Activated CD4-positive, alpha-beta T cell treated with anti-CD3 and anti-CD28 coated beads, Interleukin-2, amount 50 U/mL, for 24 hours (primary cell): ENCODE data around the gene KCNV2.

Experiments used
- DNase-seq, 2 donors: peaks; one replicate each; pipeline ENCODE4 v3.0.0-alpha.2; 2020; ENCODE audit warnings: low read depth in 1 of 2, low spot score in 1 of 2

Gene KCNV2

GRCh38 chr9:2718698-2719033 lies 1.4 kb downstream of the KCNV2 start:
- DNase-seq: no peak

DNA sequence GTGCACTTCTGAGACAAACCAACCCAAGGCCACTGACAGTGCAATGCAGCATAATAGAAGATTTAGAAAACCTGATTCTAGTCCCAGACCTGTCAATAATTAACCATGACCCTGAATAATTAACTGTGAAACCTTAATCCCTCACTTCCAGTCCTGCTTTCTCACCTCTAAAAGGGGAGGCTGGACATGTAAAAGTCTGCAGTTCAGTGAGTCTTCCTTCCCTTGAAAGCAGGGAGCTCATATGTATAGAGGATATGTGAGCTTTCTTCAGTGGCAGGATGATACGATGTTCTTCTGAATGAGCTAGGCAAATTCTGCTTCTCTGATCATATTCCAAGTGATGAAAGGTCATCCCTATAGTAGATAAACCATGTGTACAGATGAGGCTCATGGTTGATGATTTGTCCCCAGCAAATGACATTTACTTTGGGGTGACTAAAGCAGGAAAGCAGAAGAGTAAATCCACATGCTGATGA lies 2.9 kb downstream of the KCNV2 start:
- DNase-seq: no peak

DNA sequence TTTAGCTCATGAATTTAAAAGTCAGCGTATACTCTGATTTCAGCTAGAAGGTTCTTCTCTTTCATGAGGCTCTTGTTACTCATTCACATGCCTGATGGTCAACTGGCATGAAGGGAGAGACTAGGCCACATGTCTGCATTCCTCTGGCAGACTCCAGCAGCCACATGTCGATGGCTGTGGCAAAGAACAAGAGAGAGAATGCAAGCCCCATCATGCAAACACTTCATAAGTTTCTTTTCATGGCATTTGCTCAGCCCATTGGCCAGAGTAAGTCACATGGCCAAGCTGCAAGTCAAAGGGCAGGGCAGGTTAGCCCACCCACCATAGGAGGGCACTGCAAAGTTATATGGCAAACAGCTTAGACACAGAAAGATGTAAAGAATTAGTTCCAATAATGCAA lies 5.4 kb downstream of the KCNV2 start:
- no peak for DNase-seq

DNA sequence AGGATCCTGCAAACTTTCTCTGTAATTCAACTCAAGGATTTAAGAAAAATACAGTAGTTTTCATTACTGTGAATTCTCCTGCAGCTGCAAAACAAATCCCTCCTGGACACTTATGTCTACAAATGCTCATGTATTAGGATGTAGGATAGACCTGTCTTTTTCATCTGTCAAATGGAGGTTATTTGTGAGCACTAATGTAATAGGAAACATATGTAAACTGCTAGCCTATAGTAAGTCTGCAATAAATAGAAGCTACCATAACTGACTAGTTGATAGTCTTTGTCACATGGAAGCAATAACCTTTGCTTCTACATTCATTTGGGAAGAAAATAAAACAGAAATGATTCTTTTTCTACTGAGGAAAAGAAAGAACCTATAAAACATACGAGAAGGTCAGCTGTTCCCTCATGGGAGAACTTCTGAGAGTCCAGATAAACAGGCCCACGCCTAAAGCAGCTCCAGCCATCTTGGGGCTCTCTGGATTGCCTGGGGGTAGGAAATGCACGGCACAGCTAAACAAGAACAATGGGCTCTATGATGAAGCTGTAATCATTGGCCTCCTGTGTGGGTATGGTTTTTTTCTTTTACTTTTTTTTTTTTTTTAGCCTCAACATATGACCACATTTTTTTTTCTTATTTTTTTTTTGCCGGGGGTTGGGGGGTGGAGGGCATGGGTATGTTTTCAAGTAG lies 6.2 kb downstream of the KCNV2 start:
- DNase-seq: no peak

GRCh38 chr9:2725126-2725525 lies 7.8 kb downstream of the KCNV2 start:
- DNase-seq: no peak

- DNase-seq: no peak
Observed at GRCh38 chr9:2725898-2726649, 8.8 kb downstream of the KCNV2 start.

GRCh38 chr9:2726650-2727340 lies 9.5 kb downstream of the KCNV2 start:
- DNase-seq: no peak

GRCh38 chr9:2727374-2727773 lies 10.1 kb downstream of the KCNV2 start:
- DNase-seq: no peak

- no peak for DNase-seq
Observed at GRCh38 chr9:2727966-2728613, 10.8 kb downstream of the KCNV2 start.

GRCh38 chr9:2729003-2729402 lies 11.7 kb downstream of the KCNV2 start:
- DNase-seq: no peak

DNA sequence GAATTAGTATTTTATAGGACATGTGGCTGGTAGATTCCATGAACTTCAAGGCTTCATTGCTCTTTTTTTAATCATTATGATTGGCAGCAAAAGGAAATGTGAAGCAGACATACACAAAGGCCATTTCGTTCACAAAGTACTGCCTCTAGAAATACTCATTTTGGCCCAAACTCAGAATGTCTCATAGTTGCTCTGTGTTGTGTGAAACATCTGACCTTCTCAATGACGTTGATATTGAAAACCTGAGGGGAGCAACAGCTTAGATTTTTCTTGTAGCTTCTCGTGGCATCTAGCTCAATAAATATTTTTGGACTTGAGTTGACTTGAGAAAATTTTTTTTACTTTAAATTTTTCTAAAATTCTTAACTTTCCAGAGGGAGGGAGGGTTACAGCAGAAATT lies 12.4 kb downstream of the KCNV2 start:
- DNase-seq: no peak

- no peak for DNase-seq
Observed at GRCh38 chr9:2730971-2731370, 13.7 kb downstream of the KCNV2 start.

GRCh38 chr9:2732492-2732891 lies 15.2 kb downstream of the KCNV2 start:
- DNase-seq: no peak

- no peak for DNase-seq
Observed at GRCh38 chr9:2740616-2741015, 23.3 kb downstream of the KCNV2 start.

- no peak for DNase-seq
Observed at GRCh38 chr9:2741441-2742158, 24.3 kb downstream of the KCNV2 start.

DNA sequence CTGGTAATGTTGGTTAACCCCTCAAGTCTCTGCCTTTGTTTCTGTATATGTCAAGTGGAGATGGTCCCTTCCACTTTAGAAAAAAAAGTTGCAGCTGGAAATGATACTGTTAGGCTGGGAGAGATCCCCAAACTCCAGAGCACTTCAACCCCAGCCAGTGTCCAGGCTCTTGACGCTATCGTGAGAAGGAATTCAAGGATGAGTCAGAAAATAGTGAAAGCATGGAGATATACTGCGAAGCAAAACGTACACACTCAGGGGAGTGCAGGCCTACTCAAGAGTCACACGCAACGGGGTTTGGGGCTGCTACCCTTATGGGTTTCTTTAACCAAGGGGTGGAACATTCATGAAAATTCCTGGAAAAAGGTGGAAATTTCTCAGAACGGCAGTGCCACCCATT lies 24.9 kb downstream of the KCNV2 start:
- no peak for DNase-seq

DNA sequence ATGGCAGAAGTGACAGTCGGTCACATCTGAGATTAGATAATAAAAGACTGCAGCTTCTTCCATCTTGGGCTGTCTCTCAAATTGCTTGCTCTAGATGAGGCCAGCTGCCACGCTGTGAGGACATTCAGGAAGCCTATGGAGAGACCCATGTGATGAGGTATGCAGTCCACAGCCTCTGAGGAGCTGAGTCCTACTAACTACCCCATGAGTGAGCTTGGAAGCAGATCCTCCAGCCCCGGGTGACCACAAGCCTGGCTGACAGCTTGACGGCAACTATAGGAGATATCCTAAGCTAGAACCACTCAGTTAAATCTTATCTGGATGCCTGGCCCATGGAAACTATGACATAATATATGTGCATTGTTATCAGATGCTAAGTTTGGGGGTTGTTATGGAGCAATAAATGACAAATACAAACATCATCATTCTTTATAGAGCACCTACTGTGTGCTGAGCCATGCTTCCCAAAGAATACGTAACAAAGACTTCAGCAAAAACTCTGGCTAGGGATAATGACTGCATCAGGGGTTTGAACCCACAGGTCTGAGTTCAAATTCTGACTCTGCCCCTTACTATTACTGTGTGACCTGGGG lies 26.7 kb downstream of the KCNV2 start:
- no peak for DNase-seq

DNA sequence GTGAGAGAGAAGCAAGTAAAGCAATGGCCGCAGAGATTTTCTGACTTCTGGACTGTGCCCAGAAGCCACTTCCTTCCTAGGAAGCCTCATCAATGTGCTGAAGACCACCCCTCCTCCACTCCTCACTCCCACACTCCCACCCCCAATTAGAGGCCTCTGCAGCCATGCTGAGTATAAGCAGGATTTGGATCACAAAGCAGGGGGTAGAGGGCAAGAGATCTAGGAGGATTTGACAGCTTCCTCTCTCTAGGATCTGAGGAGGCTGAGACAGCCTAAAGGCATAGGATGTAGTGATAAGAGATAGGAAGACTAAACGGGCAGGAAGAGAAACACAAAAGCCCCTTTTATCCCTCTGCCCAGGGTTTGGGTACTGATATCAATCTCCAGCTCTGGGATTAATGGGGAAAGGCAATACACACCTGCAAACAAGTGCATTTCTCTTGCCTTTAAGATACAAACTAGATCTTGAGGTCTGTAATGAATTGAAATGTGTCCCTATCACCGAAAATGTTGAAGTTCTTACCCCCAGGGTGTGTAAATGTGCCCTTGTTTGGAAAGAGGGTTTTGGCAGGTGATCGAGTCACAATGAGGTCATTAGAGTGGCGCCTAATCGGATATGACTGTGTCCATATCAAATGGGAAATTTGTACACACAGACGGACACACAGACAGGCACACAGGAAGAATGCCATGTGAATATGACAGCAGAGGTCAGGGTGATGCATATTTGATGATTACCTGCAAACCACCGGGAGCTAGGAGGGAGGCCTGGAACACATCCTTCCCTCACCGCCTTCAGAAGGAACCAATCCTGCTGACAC lies 28.5 kb downstream of the KCNV2 start:
- no peak for DNase-seq

DNA sequence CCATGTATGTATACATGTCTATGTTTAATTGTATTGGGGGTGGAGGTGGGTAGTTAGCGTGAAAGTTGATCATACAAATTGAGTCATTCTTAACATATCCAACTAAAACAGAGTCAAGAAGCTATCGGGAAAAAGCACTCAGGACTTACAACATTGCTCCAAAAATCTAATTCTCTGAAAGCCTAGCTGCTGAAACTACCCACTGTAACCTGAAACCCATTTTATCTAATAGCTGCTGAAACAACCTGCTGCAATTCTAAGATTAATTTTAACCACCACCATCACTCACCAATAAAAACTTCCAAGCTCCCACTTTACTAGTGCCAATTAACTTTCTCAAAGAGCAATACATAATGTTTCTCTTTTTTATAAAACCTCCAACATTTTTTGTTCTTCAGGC lies 32.2 kb downstream of the KCNV2 start:
- no peak for DNase-seq

DNA sequence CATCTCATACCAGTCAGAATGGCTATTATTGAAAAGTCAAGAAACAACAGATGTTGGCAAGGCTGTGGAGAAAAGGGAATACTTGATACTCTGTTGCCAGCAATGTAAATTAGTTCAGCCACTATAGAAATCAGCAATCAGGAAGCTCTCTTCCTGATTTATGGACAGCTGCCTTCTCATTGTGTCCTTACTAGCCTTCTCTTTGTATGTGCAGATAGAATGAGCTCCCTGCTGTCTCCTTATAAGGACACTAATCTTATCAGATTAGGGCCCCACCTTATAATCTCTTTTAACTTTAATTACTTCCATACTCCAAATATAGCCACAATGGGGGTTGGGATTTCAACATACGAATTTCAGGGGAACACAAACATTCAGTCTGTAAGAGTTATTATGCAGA lies 38.0 kb downstream of the KCNV2 start:
- no peak for DNase-seq
